ENCODE measurements around the gene RNFT2.
"Not testable (repeated sequence)": the region's sequence is repeated elsewhere in the genome, so short reads cannot be mapped to it uniquely, and the experiment has no call there.

The RNFT2 gene

GRCh38 chr12:116773276-116773731 lies 35.2 kb downstream of the RNFT2 start:
- Histone ChIP-seq H3K4me3 (ENCODE audit: low read length) (no peak overlapping the region), H3K27me3 (ENCODE audit: insufficient read depth, low read length) (no peaks in the 10 kb centered on the region), H3K27ac (ENCODE audit: low read depth, low read length) (no peak overlapping the region), H3K4me1 (ENCODE audit: insufficient read depth, low read length) (no peaks in the 10 kb centered on the region), H3K36me3 (ENCODE audit: insufficient read depth, low read length) (peaks cover 17% of the 10 kb centered on the region; the same call in 1 of the 2 replicates), H3K9ac (ENCODE audit: low read depth, low read length) (no peak overlapping the region), H3K9me3 (ENCODE audit: insufficient read depth, low read depth, low read length) (no peaks in the 10 kb centered on the region)
- WGBS = 90% methylated on average over 4 of the region's 4 CpGs

GRCh38 chr12:116774020-116774419 lies 35.9 kb downstream of the RNFT2 start:
- H3K4me3 ChIP-seq (ENCODE audit: low read length) = no peak overlapping the region
- no peaks in the 10 kb centered on the region for H3K9me3 ChIP-seq (ENCODE audit: insufficient read depth, low read depth, low read length)
- peaks cover 19% of the 10 kb centered on the region for H3K36me3 ChIP-seq (ENCODE audit: insufficient read depth, low read length)
- H3K27ac ChIP-seq (ENCODE audit: low read depth, low read length) = no peak overlapping the region
- no peaks in the 10 kb centered on the region for H3K4me1 ChIP-seq (ENCODE audit: insufficient read depth, low read length)
- H3K9ac ChIP-seq (ENCODE audit: low read depth, low read length) = no peak overlapping the region
- WGBS = 68% methylated on average over 4 of the region's 4 CpGs
- no peaks in the 10 kb centered on the region for H3K27me3 ChIP-seq (ENCODE audit: insufficient read depth, low read length)

GRCh38 chr12:116777245-116777644 lies 39.1 kb downstream of the RNFT2 start:
- Histone ChIP-seq H3K9ac (ENCODE audit: low read depth, low read length) (no peak overlapping the region), H3K36me3 (ENCODE audit: insufficient read depth, low read length) (peaks cover 32% of the 10 kb centered on the region), H3K4me1 (ENCODE audit: insufficient read depth, low read length) (no peaks in the 10 kb centered on the region), H3K9me3 (ENCODE audit: insufficient read depth, low read depth, low read length) (no peaks in the 10 kb centered on the region), H3K4me3 (ENCODE audit: low read length) (no peak overlapping the region), H3K27me3 (ENCODE audit: insufficient read depth, low read length) (no peaks in the 10 kb centered on the region), H3K27ac (ENCODE audit: low read depth, low read length) (no peak overlapping the region)
- no CpG with 5 or more reads among the region's 1 CpG for WGBS

GRCh38 chr12:116779597-116779996 lies 41.5 kb downstream of the RNFT2 start:
- Histone ChIP-seq H3K27me3 (ENCODE audit: insufficient read depth, low read length) (no peaks in the 10 kb centered on the region), H3K27ac (ENCODE audit: low read depth, low read length) (no peak overlapping the region), H3K4me3 (ENCODE audit: low read length) (no peak overlapping the region), H3K4me1 (ENCODE audit: insufficient read depth, low read length) (no peaks in the 10 kb centered on the region), H3K9me3 (ENCODE audit: insufficient read depth, low read depth, low read length) (no peaks in the 10 kb centered on the region), H3K9ac (ENCODE audit: low read depth, low read length) (no peak overlapping the region), H3K36me3 (ENCODE audit: insufficient read depth, low read length) (peaks cover 50% of the 10 kb centered on the region)
- 96% methylated on average over 2 of the region's 2 CpGs for WGBS

GRCh38 chr12:116780942-116781341 lies 42.8 kb downstream of the RNFT2 start:
- WGBS = 69% methylated on average over 4 of the region's 4 CpGs
- H3K36me3 ChIP-seq (ENCODE audit: insufficient read depth, low read length) = peaks cover 54% of the 10 kb centered on the region

GRCh38 chr12:116783525-116784237 lies 45.6 kb downstream of the RNFT2 start:
- Histone ChIP-seq H3K36me3 (ENCODE audit: insufficient read depth, low read length) (peaks cover 63% of the 10 kb centered on the region), H3K27me3 (ENCODE audit: insufficient read depth, low read length) (no peaks in the 10 kb centered on the region), H3K9me3 (ENCODE audit: insufficient read depth, low read depth, low read length) (no peaks in the 10 kb centered on the region), H3K4me3 (ENCODE audit: low read length) (no peak overlapping the region), H3K9ac (ENCODE audit: low read depth, low read length) (no peak overlapping the region), H3K27ac (ENCODE audit: low read depth, low read length) (no peak overlapping the region), H3K4me1 (ENCODE audit: insufficient read depth, low read length) (no peaks in the 10 kb centered on the region)
- 93% methylated on average over 6 of the region's 6 CpGs for WGBS

More at GRCh38 chr12:116780942-116781341, 42.8 kb downstream of the RNFT2 start:
- H3K4me3 ChIP-seq (ENCODE audit: low read length) = no peak overlapping the region
- H3K9me3 ChIP-seq (ENCODE audit: insufficient read depth, low read depth, low read length) = no peaks in the 10 kb centered on the region
- no peaks in the 10 kb centered on the region for H3K27me3 ChIP-seq (ENCODE audit: insufficient read depth, low read length)
- no peak overlapping the region for H3K9ac ChIP-seq (ENCODE audit: low read depth, low read length)
- no peaks in the 10 kb centered on the region for H3K4me1 ChIP-seq (ENCODE audit: insufficient read depth, low read length)
- no peak overlapping the region for H3K27ac ChIP-seq (ENCODE audit: low read depth, low read length)

GRCh38 chr12:116784238-116784612 lies 46.1 kb downstream of the RNFT2 start:
- H3K4me1 ChIP-seq (ENCODE audit: insufficient read depth, low read length) = no peaks in the 10 kb centered on the region
- no peak overlapping the region for H3K27ac ChIP-seq (ENCODE audit: low read depth, low read length)
- WGBS = 97% methylated on average over 7 of the region's 7 CpGs
- no peaks in the 10 kb centered on the region for H3K27me3 ChIP-seq (ENCODE audit: insufficient read depth, low read length)
- H3K9ac ChIP-seq (ENCODE audit: low read depth, low read length) = no peak overlapping the region
- H3K4me3 ChIP-seq (ENCODE audit: low read length) = no peak overlapping the region
- peaks cover 57% of the 10 kb centered on the region for H3K36me3 ChIP-seq (ENCODE audit: insufficient read depth, low read length)
- H3K9me3 ChIP-seq (ENCODE audit: insufficient read depth, low read depth, low read length) = no peaks in the 10 kb centered on the region

- not testable (repeated sequence) for H3K4me3 ChIP-seq (ENCODE audit: low read length); H3K4me1 ChIP-seq (ENCODE audit: insufficient read depth, low read length); H3K27ac ChIP-seq (ENCODE audit: low read depth, low read length); H3K9me3 ChIP-seq (ENCODE audit: insufficient read depth, low read depth, low read length); H3K27me3 ChIP-seq (ENCODE audit: insufficient read depth, low read length); H3K9ac ChIP-seq (ENCODE audit: low read depth, low read length)
- peaks cover 25% of the 10 kb centered on the region for H3K36me3 ChIP-seq (ENCODE audit: insufficient read depth, low read length)
Measured at GRCh38 chr12:116789562-116789961, 51.4 kb downstream of the RNFT2 start.

GRCh38 chr12:116790066-116790465 lies 52.0 kb downstream of the RNFT2 start:
- Histone ChIP-seq H3K4me1 (ENCODE audit: insufficient read depth, low read length) (no peaks in the 10 kb centered on the region), H3K27me3 (ENCODE audit: insufficient read depth, low read length) (no peaks in the 10 kb centered on the region), H3K9ac (ENCODE audit: low read depth, low read length) (no peak overlapping the region), H3K36me3 (ENCODE audit: insufficient read depth, low read length) (peaks cover 20% of the 10 kb centered on the region), H3K4me3 (ENCODE audit: low read length) (no peak overlapping the region), H3K9me3 (ENCODE audit: insufficient read depth, low read depth, low read length) (no peaks in the 10 kb centered on the region), H3K27ac (ENCODE audit: low read depth, low read length) (no peak overlapping the region)
- WGBS = 100% methylated on average over 1 of the region's 1 CpG

GRCh38 chr12:116792403-116792802 lies 54.3 kb downstream of the RNFT2 start:
- 92% methylated on average over 10 of the region's 10 CpGs for WGBS
- Histone ChIP-seq H3K36me3 (ENCODE audit: insufficient read depth, low read length) (peaks cover 13% of the 10 kb centered on the region; the same call in 1 of the 2 replicates), H3K27ac (ENCODE audit: low read depth, low read length) (no peak overlapping the region), H3K27me3 (ENCODE audit: insufficient read depth, low read length) (no peaks in the 10 kb centered on the region), H3K9me3 (ENCODE audit: insufficient read depth, low read depth, low read length) (no peaks in the 10 kb centered on the region), H3K4me3 (ENCODE audit: low read length) (no peak overlapping the region), H3K4me1 (ENCODE audit: insufficient read depth, low read length) (no peaks in the 10 kb centered on the region), H3K9ac (ENCODE audit: low read depth, low read length) (no peak overlapping the region)

GRCh38 chr12:116794725-116795124 lies 56.6 kb downstream of the RNFT2 start:
- H3K9me3 ChIP-seq (ENCODE audit: insufficient read depth, low read depth, low read length) = peaks cover 2% of the 10 kb centered on the region; the same call in 1 of the 2 replicates
- no peaks in the 10 kb centered on the region for H3K27me3 ChIP-seq (ENCODE audit: insufficient read depth, low read length)
- no peak overlapping the region for H3K27ac ChIP-seq (ENCODE audit: low read depth, low read length)
- H3K36me3 ChIP-seq (ENCODE audit: insufficient read depth, low read length) = peaks cover 27% of the 10 kb centered on the region
- 98% methylated on average over 4 of the region's 4 CpGs for WGBS
- H3K4me3 ChIP-seq (ENCODE audit: low read length) = no peak overlapping the region
- no peaks in the 10 kb centered on the region for H3K4me1 ChIP-seq (ENCODE audit: insufficient read depth, low read length)
- no peak overlapping the region for H3K9ac ChIP-seq (ENCODE audit: low read depth, low read length)

GRCh38 chr12:116797885-116798284 lies 59.8 kb downstream of the RNFT2 start:
- no peaks in the 10 kb centered on the region for H3K27me3 ChIP-seq (ENCODE audit: insufficient read depth, low read length)
- no peak overlapping the region for H3K4me3 ChIP-seq (ENCODE audit: low read length)
- H3K27ac ChIP-seq (ENCODE audit: low read depth, low read length) = no peak overlapping the region
- peaks cover 19% of the 10 kb centered on the region; the same call in 1 of the 2 replicates for H3K36me3 ChIP-seq (ENCODE audit: insufficient read depth, low read length)
- H3K4me1 ChIP-seq (ENCODE audit: insufficient read depth, low read length) = no peaks in the 10 kb centered on the region
- peaks cover 2% of the 10 kb centered on the region; the same call in 1 of the 2 replicates for H3K9me3 ChIP-seq (ENCODE audit: insufficient read depth, low read depth, low read length)
- 91% methylated on average over 5 of the region's 6 CpGs for WGBS
- H3K9ac ChIP-seq (ENCODE audit: low read depth, low read length) = no peak overlapping the region
